K562 (cell line): ENCODE measurements around the gene SGSM2. TPM values are rescaled to one million over a fixed set of nuclear protein-coding genes. Genes with fewer than 3 reads are reported as not detected.

Source experiments
- ARID4B ChIP-seq: sonication (generic); formaldehyde crosslinking; IDR thresholded peaks from 2 replicates; pipeline ENCODE4 v1.8.0; 2022; ENCODE audit warnings: mild to moderate bottlenecking, missing genetic modification reagents
- HNRNPK ChIP-seq: fragments of 200-400 bp; formaldehyde crosslinking; IDR thresholded peaks from one replicate; pipeline ENCODE4 v1.6.1; 2018; ENCODE audit warnings: mild to moderate bottlenecking, low read depth, low read length; ENCODE audit not compliant: poor library complexity, severe bottlenecking
- JUND ChIP-seq, 2 experiments: IDR thresholded peaks; 2 replicates in 1 of 2; 3 replicates in 1 of 2; pipeline ENCODE4 v1.6.1; 2011; ENCODE audit warnings: borderline replicate concordance in 2 of 2, low read depth in 2 of 2, low read length in 2 of 2, improper control_type of control experiment in 1 of 2, missing biosample characterization in 1 of 2, missing genetic modification characterization in 1 of 2, missing genetic modification reagents in 1 of 2
- KLF10 ChIP-seq: fragments of 250-450 bp; sonication (Bioruptor Pico); IDR thresholded peaks from 2 replicates; pipeline ENCODE4 v1.6.1; 2021; ENCODE audit warnings: matching md5 sums
- NFYB ChIP-seq: IDR thresholded peaks from 2 replicates; pipeline ENCODE4 v1.6.1; 2011; ENCODE audit warnings: mild to moderate bottlenecking, moderate library complexity; ENCODE audit not compliant: insufficient read length; ENCODE audit errors: extremely low read depth
- TAF1 ChIP-seq: IDR thresholded peaks from 2 replicates; pipeline ENCODE4 v1.6.1; 2011; ENCODE audit warnings: mild to moderate bottlenecking, low read length, moderate library complexity; ENCODE audit not compliant: insufficient read depth, control insufficient read depth, severe bottlenecking; ENCODE audit errors: extremely low read depth
- ZBTB34 ChIP-seq: fragments of 250-450 bp; sonication (Bioruptor Pico); IDR thresholded peaks from 2 replicates; pipeline ENCODE4 v1.8.0; 2021; ENCODE audit warnings: mild to moderate bottlenecking, moderate library complexity
- ZBTB40 ChIP-seq, 2 experiments: fragments of 450-650 bp in 1 of 2; sonication (generic) in 1 of 2; formaldehyde crosslinking in 1 of 2; IDR thresholded peaks; 2 replicates each; pipeline versions ENCODE4 v1.7.1 to v1.9.0; 2016 to 2022; ENCODE audit warnings: inconsistent platforms in 1 of 2, mild to moderate bottlenecking in 1 of 2, missing genetic modification reagents in 1 of 2
- ZEB2 ChIP-seq: fragments of 450-650 bp; IDR thresholded peaks from 2 replicates; pipeline ENCODE4 v1.6.1; 2016
- ZKSCAN8 ChIP-seq: fragments of 200-800 bp; sonication (Bioruptor generic); IDR thresholded peaks from 2 replicates; pipeline ENCODE4 v1.6.1; 2016; ENCODE audit warnings: missing genetic modification characterization, missing compliant biosample characterization
- ZNF551 ChIP-seq: fragments of 250-450 bp; sonication (Bioruptor Pico); IDR thresholded peaks from 2 replicates; pipeline ENCODE4 v1.5.0; 2021; ENCODE audit warnings: mild to moderate bottlenecking, moderate library complexity
- polyA plus RNA-seq, 8 experiments: library from polyadenylated mRNA; depleted of rRNA in 4 of 8; stranded (reverse) in 5 of 8; unstranded in 3 of 8; fragments of >200 nt; fragmentation: Nextera tagmentation in 2 of 8; fragmentation: Illumina TruSeq in 1 of 8; extraction: Ambion mirVana in 2 of 8; extraction: Trizol in 1 of 8; gene quantifications; 2 replicates each; pipeline versions ENCODE4 v1.2.1 to v1.2.3, GENCODE V29; 2011 to 2014; ENCODE audit warnings: inconsistent platforms in 1 of 8, missing spikeins in 1 of 8
- total RNA-seq, 7 experiments: library from RNA; depleted of rRNA in 6 of 7; stranded (reverse); fragments of >200 nt in 6 of 7; fragmentation: Illumina TruSeq in 2 of 7; extraction: Trizol in 2 of 7; gene quantifications; 2 replicates each; pipeline versions ENCODE4 v1.2.1 to v1.2.3, GENCODE V29; 2011 to 2021; ENCODE audit warnings: low replicate concordance in 1 of 7

SGSM2 gene
- total and polyA plus RNA-seq, 9 of the 15 experiments (the other 6 are each of a cell fraction or from before 2014, with no cell fraction given): 0.20 to 26.3 (median 14.8) TPM

- TF ChIP-seq ZBTB34 (CRISPR knock-in tag): no peak
- TF ChIP-seq ZNF551 (CRISPR knock-in tag): no peak
- no peak for TF ChIP-seq ZEB2
- TF ChIP-seq ARID4B (CRISPR knock-in tag): 0 out of 2 replicates have a peak, but pooled peaks have one; percentile 13
- peak; percentile 93 for TF ChIP-seq TAF1
- no peak for TF ChIP-seq ZKSCAN8 (CRISPR knock-in tag)
- TF ChIP-seq JUND (IDR thresholded peaks at IDR 0.05; ENCODE audit: borderline replicate concordance, low read depth, low read length): peak; percentile 23; the same call in 1 of the 2 replicates
- TF ChIP-seq JUND (tag; IDR thresholded peaks at IDR 0.05; ENCODE audit: borderline replicate concordance, low read depth, low read length): no peak; the same call in 2 of the 3 replicates
- TF ChIP-seq KLF10: no peak
- no peak for TF ChIP-seq NFYB
- no peak for TF ChIP-seq ZBTB40 (IDR thresholded peaks at IDR 0.05)
- TF ChIP-seq ZBTB40 (CRISPR knock-in tag; IDR thresholded peaks at IDR 0.05): no peak
- TF ChIP-seq HNRNPK: no peak
These were observed 63.6 kb downstream of the SGSM2 start, which contains the start of gene MNT (continued) for GRCh38 chr17:2400877-2401425.
